ENCODE data around the gene ING5. TPM values are rescaled to one million over a fixed set of nuclear protein-coding genes. Genes with fewer than 3 reads are reported as not detected.
"Not testable (repeated sequence)": the region's sequence is repeated elsewhere in the genome, so short reads cannot be mapped to it uniquely, and the experiment has no call there.

ING5 gene
- total and polyA plus RNA-seq, 4 experiments from 2014 or later: 19.3 to 99.5 (median 65.3) TPM

- CTCF ChIA-PET (ENCODE audit: partially characterized antibody): interaction anchor here (0.7 to 6.8 kb wide), 6 partner anchors 26 to 146 kb away, joined by 3 to 36 read pairs (median 7); partner anchors contain the start of genes DTYMK, ING5 and RTP5
- intact Hi-C loops (cut with micrococcal nuclease); H3K9me3 Mint-ChIP-seq; H3K27ac ChIP-seq (ENCODE audit: low read depth, low read length); H3K27me3 ChIP-seq (ENCODE audit: insufficient read depth, low read length); H3K27me3 Mint-ChIP-seq; H3K36me3 ChIP-seq (ENCODE audit: insufficient read depth, low read length); H3K9me3 ChIP-seq (ENCODE audit: control insufficient read depth in 1 of 2, low read length in 2 of 2); H3K4me3 ChIP-seq (ENCODE audit: low read length in 2 of 2); H3K36me3 Mint-ChIP-seq: not testable (repeated sequence)
- H3K4me1 Mint-ChIP-seq: peaks cover 10 to 48% (median 21%) of the 10 kb centered on the region in 4 donors
- POLR2A ChIA-PET (ENCODE audit: partially characterized antibody): interaction anchor here (2.3 to 2.8 kb wide), 2 partner anchors 30 to 31 kb away, joined by 26 to 40 read pairs; partner anchors contain the start of gene ING5
- H3K4me1 ChIP-seq (ENCODE audit: insufficient read depth, low read length): peaks cover 14% of the 10 kb centered on the region
- H3K27ac Mint-ChIP-seq: peak overlapping the region in 5 of 7 donors; percentile 22 to 73 (median 56)
- DNase-seq: peak; percentile 10 to 52 (median 47)
- peak overlapping the region in 6 of 8 donors; percentile 25 to 76 (median 50) for H3K4me3 Mint-ChIP-seq
Observed at GRCh38 chr2:241732513-241733186, 30.8 kb downstream of the ING5 start.

GRCh38 chr2:241733391-241734207, 31.8 kb downstream of the ING5 start:
- DNase-seq: peak in 1 of 5 donors; percentile 52
- Histone ChIP-seq H3K27ac (ENCODE audit: low read depth, low read length) (peak overlapping the region; percentile 67), H3K36me3 (ENCODE audit: insufficient read depth, low read length) (no peaks in the 10 kb centered on the region), H3K4me1 (ENCODE audit: insufficient read depth, low read length) (peaks cover 14% of the 10 kb centered on the region), H3K27me3 (ENCODE audit: insufficient read depth, low read length) (no peaks in the 10 kb centered on the region), H3K4me3 (ENCODE audit: low read length in 2 of 2) (peak overlapping the region in 1 of 2 donors; percentile 93), H3K9me3 (ENCODE audit: control insufficient read depth in 1 of 2, low read length in 2 of 2) (no peaks in the 10 kb centered on the region)
- ChIA-PET CTCF (ENCODE audit: partially characterized antibody) (interaction anchor here (0.7 to 6.8 kb wide), 8 partner anchors 8 to 147 kb away, joined by 3 to 36 read pairs (median 4); partner anchors contain the start of genes DTYMK, ING5 and RTP5), POLR2A (ENCODE audit: partially characterized antibody) (interaction anchor here (0.7 to 3.2 kb wide), 16 partner anchors 8 to 148 kb away, joined by 3 to 40 read pairs (median 8); partner anchors contain the start of genes ATG4B, DTYMK, ING5 and PDCD1)
- Mint-ChIP-seq H3K9me3 (peaks cover 0 to 2% (median 0%) of the 10 kb centered on the region in 8 donors), H3K27ac (peak overlapping the region; percentile 22 to 90 (median 70)), H3K4me1 (peaks cover 12 to 48% (median 25%) of the 10 kb centered on the region in 4 donors), H3K36me3 (peaks cover 0 to 1% of the 10 kb centered on the region in 2 donors), H3K4me3 (peak overlapping the region; percentile 46 to 80 (median 64)), H3K27me3 (no peaks in the 10 kb centered on the region)
- intact Hi-C loops (cut with micrococcal nuclease): loop anchor here (1.0 to 2.0 kb wide), 3 partner anchors 31 to 148 kb away; partner anchors contain the start of genes DTYMK and ING5

GRCh38 chr2:241734208-241734466, 32.3 kb downstream of the ING5 start:
- H3K4me1 ChIP-seq (ENCODE audit: insufficient read depth, low read length): peaks cover 14% of the 10 kb centered on the region
- Mint-ChIP-seq H3K27ac (peak overlapping the region in 2 of 7 donors; percentile 70 to 90), H3K36me3 (peaks cover 0 to 1% of the 10 kb centered on the region in 2 donors), H3K27me3 (no peaks in the 10 kb centered on the region), H3K9me3 (peaks cover 0 to 3% (median 0%) of the 10 kb centered on the region in 8 donors), H3K4me3 (peak overlapping the region; percentile 27 to 89 (median 64)), H3K4me1 (peaks cover 16 to 50% (median 28%) of the 10 kb centered on the region in 4 donors)
- ChIA-PET POLR2A (ENCODE audit: partially characterized antibody) (interaction anchor here (0.8 to 3.2 kb wide), 16 partner anchors 8 to 147 kb away, joined by 3 to 40 read pairs (median 8); partner anchors contain the start of genes ATG4B, DTYMK, ING5 and PDCD1), CTCF (ENCODE audit: partially characterized antibody) (interaction anchor here (1.0 to 6.8 kb wide), 8 partner anchors 9 to 147 kb away, joined by 3 to 36 read pairs (median 5); partner anchors contain the start of genes ING5 and RTP5)
- no peaks in the 10 kb centered on the region for H3K27me3 ChIP-seq (ENCODE audit: insufficient read depth, low read length)
- H3K9me3 ChIP-seq (ENCODE audit: control insufficient read depth in 1 of 2, low read length in 2 of 2): no peaks in the 10 kb centered on the region
- peak overlapping the region in 1 of 2 donors; percentile 93 for H3K4me3 ChIP-seq (ENCODE audit: low read length in 2 of 2)
- intact Hi-C loops (cut with micrococcal nuclease): loop anchor here (1.0 to 2.0 kb wide), 3 partner anchors 32 to 147 kb away; partner anchors contain the start of genes DTYMK and ING5
- H3K36me3 ChIP-seq (ENCODE audit: insufficient read depth, low read length): no peaks in the 10 kb centered on the region
- H3K27ac ChIP-seq (ENCODE audit: low read depth, low read length): peak overlapping the region; percentile 67
- DNase-seq: no peak

GRCh38 chr2:241734467-241735208, 32.8 kb downstream of the ING5 start, which contains the start of gene D2HGDH:
TSS of gene D2HGDH (plus strand) at chr2:241734630. CDS start at chr2:241735225, 595 bp downstream.
- H3K27ac ChIP-seq (ENCODE audit: low read depth, low read length): peak within 1 kb of the TSS; percentile 67
- POLR2A ChIA-PET (ENCODE audit: partially characterized antibody): interaction anchor here (0.8 to 3.2 kb wide), 17 partner anchors 9 to 419 kb away, joined by 3 to 40 read pairs (median 8); partner anchors contain the start of genes ATG4B, DTYMK, HDLBP and ING5
- H3K4me1 ChIP-seq (ENCODE audit: insufficient read depth, low read length): peaks cover 17% of the 10 kb centered on the region
- Mint-ChIP-seq H3K4me1 (peaks cover 16 to 54% (median 30%) of the 10 kb centered on the region in 4 donors), H3K36me3 (peaks cover 0 to 1% of the 10 kb centered on the region in 2 donors), H3K27ac (peak within 1 kb of the TSS; percentile 57 to 90 (median 79)), H3K27me3 (no peaks in the 10 kb centered on the region), H3K9me3 (peaks cover 0 to 3% (median 0%) of the 10 kb centered on the region in 8 donors), H3K4me3 (peak within 1 kb of the TSS; percentile 79 to 89 (median 85))
- H3K4me3 ChIP-seq (ENCODE audit: low read length in 2 of 2): peak within 1 kb of the TSS; percentile 34 to 93
- intact Hi-C loops (cut with micrococcal nuclease): loop anchor here (1.0 to 2.0 kb wide), 4 partner anchors 25 to 147 kb away; partner anchors contain the start of genes DTYMK and ING5
- no peaks in the 10 kb centered on the region for H3K9me3 ChIP-seq (ENCODE audit: control insufficient read depth in 1 of 2, low read length in 2 of 2)
- H3K27me3 ChIP-seq (ENCODE audit: insufficient read depth, low read length): no peaks in the 10 kb centered on the region
- CTCF ChIA-PET (ENCODE audit: partially characterized antibody): interaction anchor here (1.1 to 6.8 kb wide), 6 partner anchors 10 to 146 kb away, joined by 3 to 36 read pairs (median 5); partner anchors contain the start of genes ING5 and RTP5
- DNase-seq: peak; percentile 89 to 95 (median 91)
- no peaks in the 10 kb centered on the region for H3K36me3 ChIP-seq (ENCODE audit: insufficient read depth, low read length)

- Mint-ChIP-seq H3K27me3 (no peaks in the 10 kb centered on the region), H3K36me3 (peaks cover 0 to 1% of the 10 kb centered on the region in 2 donors), H3K9me3 (peaks cover 0 to 3% (median 0%) of the 10 kb centered on the region in 8 donors), H3K27ac (peak overlapping the region; percentile 10 to 85 (median 42)), H3K4me3 (peak overlapping the region; percentile 79 to 89 (median 85)), H3K4me1 (peaks cover 20 to 54% (median 36%) of the 10 kb centered on the region in 4 donors)
- Histone ChIP-seq H3K9me3 (ENCODE audit: control insufficient read depth in 1 of 2, low read length in 2 of 2) (no peaks in the 10 kb centered on the region), H3K27me3 (ENCODE audit: insufficient read depth, low read length) (no peaks in the 10 kb centered on the region), H3K27ac (ENCODE audit: low read depth, low read length) (no peak overlapping the region), H3K4me3 (ENCODE audit: low read length in 2 of 2) (no peak overlapping the region), H3K36me3 (ENCODE audit: insufficient read depth, low read length) (no peaks in the 10 kb centered on the region), H3K4me1 (ENCODE audit: insufficient read depth, low read length) (peaks cover 31% of the 10 kb centered on the region)
- POLR2A ChIA-PET (ENCODE audit: partially characterized antibody): interaction anchor here (3.2 kb wide), 1 partner anchor 68 kb away, joined by 16 read pairs; no protein-coding TSS in a partner anchor
- intact Hi-C loops (cut with micrococcal nuclease): no loop called here
- CTCF ChIA-PET (ENCODE audit: partially characterized antibody): interaction anchor here (2.3 to 6.8 kb wide), 2 partner anchors 35 to 143 kb away, joined by 6 to 36 read pairs; partner anchors contain the start of gene ING5
- DNase-seq: no peak
Observed at GRCh38 chr2:241736111-241736510, 34.3 kb downstream of the ING5 start.
